H1 (cell line): ENCODE data around the gene ZNF808.
"Not testable (repeated sequence)": the region's sequence is repeated elsewhere in the genome, so short reads cannot be mapped to it uniquely, and the experiment has no call there.

Experiments
- ASH2L ChIP-seq: fragments of 200-600, 300-600 bp; sonication (generic); IDR thresholded peaks from one replicate; pipeline ENCODE4 v1.7.1; 2017; ENCODE audit warnings: low read length
- ATF3 ChIP-seq: IDR thresholded peaks from 2 replicates; pipeline ENCODE4 v1.6.1; 2011; ENCODE audit warnings: low read depth, mild to moderate bottlenecking, low read length; ENCODE audit not compliant: insufficient read depth
- BRCA1 ChIP-seq: IDR thresholded peaks from 2 replicates; pipeline ENCODE4 v1.6.1; 2012; ENCODE audit warnings: low read depth, low read length, improper control_type of control experiment
- CEBPB ChIP-seq: IDR thresholded peaks from 2 replicates; pipeline ENCODE4 v1.6.1; 2012; ENCODE audit warnings: low read depth, low read length
- CTCF ChIP-seq, 3 experiments: IDR thresholded peaks; 1 replicate in 2 of 3; 2 replicates in 1 of 3; pipeline versions ENCODE4 v1.5.1 to v1.6.1; 2011; ENCODE audit warnings: low read length in 3 of 3, mild to moderate bottlenecking in 3 of 3, inconsistent platforms in 2 of 3, low read depth in 1 of 3, moderate library complexity in 1 of 3; ENCODE audit not compliant: insufficient read depth in 1 of 3; ENCODE audit errors: control extremely low read depth in 1 of 3
- EZH2 ChIP-seq: fragments of 200-600 bp; sonication (generic); IDR thresholded peaks from 2 replicates; pipeline ENCODE4 v1.7.1; 2012; ENCODE audit warnings: low read depth, mild to moderate bottlenecking, moderate library complexity, low read length, inconsistent platforms; ENCODE audit not compliant: severe bottlenecking
- POLR2A ChIP-seq, 2 experiments: IDR thresholded peaks; 1 replicate in 1 of 2; 2 replicates in 1 of 2; pipeline ENCODE4 v1.6.1; 2011; ENCODE audit warnings: low read depth in 2 of 2, low read length in 2 of 2, mild to moderate bottlenecking in 2 of 2; ENCODE audit errors: control extremely low read depth in 1 of 2
- POLR2AphosphoS5 ChIP-seq: IDR thresholded peaks from 2 replicates; pipeline ENCODE4 v1.6.1; 2011; ENCODE audit warnings: low read depth, low read length
- RAD21 ChIP-seq, 2 experiments: IDR thresholded peaks in 1 of 2; conservative IDR thresholded peaks in 1 of 2; 2 replicates each; pipeline ENCODE4 v1.6.1; 2011; ENCODE audit warnings: low read depth in 2 of 2, low read length in 2 of 2, improper control_type of control experiment in 1 of 2, inconsistent platforms in 1 of 2, mild to moderate bottlenecking in 1 of 2, moderate library complexity in 1 of 2
- RNF2 ChIP-seq: fragments of 200-900, 300-1000 bp; sonication (generic); IDR thresholded peaks from 2 replicates; pipeline ENCODE4 v1.7.1; 2016; ENCODE audit warnings: borderline replicate concordance, low read depth, mild to moderate bottlenecking, antibody characterized with exemption, low read length; ENCODE audit not compliant: poor library complexity, severe bottlenecking; ENCODE audit errors: missing control alignments
- SIRT6 ChIP-seq: IDR thresholded peaks from one replicate; pipeline ENCODE4 v1.7.1; 2012; ENCODE audit warnings: low read length, inconsistent platforms
- TAF1 ChIP-seq: IDR thresholded peaks from 2 replicates; pipeline ENCODE4 v1.6.1; 2011; ENCODE audit warnings: mild to moderate bottlenecking, low read depth, low read length

- not testable (repeated sequence) for TF ChIP-seq POLR2A (IDR thresholded peaks at IDR 0.05; ENCODE audit: control extremely low read depth in 1 of 2, low read depth in 2 of 2, low read length in 2 of 2); EZH2; CTCF (IDR thresholded peaks at IDR 0.05; ENCODE audit: control extremely low read depth in 1 of 3, insufficient read depth in 1 of 3, low read depth in 1 of 3, low read length in 3 of 3); POLR2AphosphoS5; TAF1; SIRT6; ASH2L; ATF3; RNF2; BRCA1; RAD21 (IDR thresholded peaks at IDR 0.05 in 1 of 2, conservative IDR thresholded peaks at IDR 0.05 in 1 of 2; ENCODE audit: low read depth in 2 of 2, low read length in 2 of 2); CEBPB
Measured at GRCh38 chr19:52500991-52501390, 26.5 kb upstream of the ZNF808 start.
